Nephron (organoid): Measurements from ENCODE around the gene FCAMR.

Experiments
- H3K27ac Mint-ChIP-seq, 3 experiments: 2 replicates each; pipeline ENCODE4 v1.8.0; 2020; ENCODE audit warnings: mixed read lengths in 3 of 3, mild to moderate bottlenecking in 2 of 3, moderate library complexity in 1 of 3
- H3K27me3 Mint-ChIP-seq: 2 replicates; pipeline ENCODE4 v1.8.0; 2021; ENCODE audit warnings: low read depth, mild to moderate bottlenecking, moderate library complexity, mixed read lengths
- H3K36me3 Mint-ChIP-seq: 2 replicates; pipeline ENCODE4 v1.8.0; 2020; ENCODE audit warnings: low read depth, mixed read lengths
- H3K4me1 Mint-ChIP-seq: 2 replicates; pipeline ENCODE4 v1.8.0; 2020; ENCODE audit warnings: mixed read lengths
- H3K4me3 Mint-ChIP-seq, 3 experiments: 2 replicates each; pipeline ENCODE4 v1.8.0; 2020; ENCODE audit warnings: mild to moderate bottlenecking in 3 of 3, mixed read lengths in 3 of 3, moderate library complexity in 2 of 3
- H3K9me3 Mint-ChIP-seq: 2 replicates; pipeline ENCODE4 v1.8.0; 2020; ENCODE audit warnings: mixed read lengths
- CTCF ChIP-seq, 3 experiments: fragments of 200-600 bp; sonication (generic); IDR thresholded peaks; one replicate each; pipeline ENCODE4 v1.5.0; 2021; ENCODE audit warnings: antibody characterized with exemption in 3 of 3; ENCODE audit not compliant: unreplicated experiment in 3 of 3

FCAMR gene

DNA sequence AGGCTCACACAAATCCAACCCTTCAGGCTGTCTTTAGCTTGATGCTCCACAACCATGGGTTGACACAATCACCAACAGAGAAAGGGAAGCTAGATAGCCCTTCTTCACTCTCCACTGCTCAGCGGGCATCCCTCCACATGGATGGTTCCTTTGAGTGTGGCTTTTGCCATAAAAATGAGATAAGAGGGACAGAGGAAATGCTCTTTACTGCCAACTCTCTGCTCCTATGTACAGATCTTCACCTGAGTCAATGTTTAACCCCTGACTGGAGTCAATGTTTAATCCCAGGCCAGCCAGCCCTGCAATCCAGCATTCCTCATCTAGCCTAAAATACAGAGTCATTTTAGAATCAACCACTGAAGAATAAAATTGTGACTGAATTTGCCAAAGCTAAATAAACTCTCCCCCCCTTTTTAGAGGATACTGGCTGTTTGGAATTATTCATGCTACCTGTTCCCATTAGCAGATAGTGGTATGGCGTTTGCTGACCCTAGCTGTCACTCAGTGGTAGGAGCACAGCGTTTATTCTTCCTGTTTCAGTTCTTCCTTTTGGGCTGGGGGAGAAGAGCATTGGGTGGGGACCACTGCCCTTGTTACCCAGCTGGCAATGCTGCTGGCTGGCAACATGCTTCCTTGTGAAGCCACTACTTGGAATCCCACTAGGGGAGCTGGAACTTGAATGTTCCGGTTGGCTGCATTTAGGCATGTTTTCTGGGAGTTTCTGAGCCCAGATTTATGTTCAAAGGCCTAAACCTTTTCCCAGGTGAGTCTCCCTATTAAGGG, 18.8 kb downstream of the FCAMR start:
- no peak for TF ChIP-seq CTCF (IDR thresholded peaks at IDR 0.05; ENCODE audit: unreplicated experiment in 3 of 3)
- peaks cover 13% of the 10 kb centered on the region for H3K27me3 Mint-ChIP-seq
- H3K36me3 Mint-ChIP-seq = no peaks in the 10 kb centered on the region
- no peak overlapping the region for H3K4me3 Mint-ChIP-seq
- peaks cover 3% of the 10 kb centered on the region for H3K9me3 Mint-ChIP-seq
- peaks cover 23% of the 10 kb centered on the region for H3K4me1 Mint-ChIP-seq
- H3K27ac Mint-ChIP-seq = peak overlapping the region; percentile 86 to 91 (median 90)

DNA sequence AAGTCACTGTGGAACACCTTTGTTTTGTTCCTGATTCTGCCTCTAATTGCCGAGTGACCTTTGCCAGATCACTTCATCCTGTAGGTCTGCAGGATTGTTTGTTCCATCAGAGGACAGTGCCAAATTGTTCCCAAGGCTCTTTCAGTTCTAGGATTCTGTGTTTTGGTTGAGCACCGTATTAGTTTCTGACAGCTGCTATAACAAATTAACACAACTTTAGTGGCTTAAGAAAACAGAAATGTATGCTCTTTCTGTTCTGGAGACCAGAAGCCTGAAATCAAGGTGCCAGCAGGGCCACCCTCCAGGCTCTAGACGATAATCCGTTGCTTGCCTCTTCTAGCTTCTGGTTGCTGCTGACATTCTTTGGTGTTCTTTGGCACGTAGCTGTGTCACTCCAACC, 20.6 kb downstream of the FCAMR start:
- Mint-ChIP-seq H3K27me3 (peaks cover 22% of the 10 kb centered on the region), H3K4me1 (peaks cover 13% of the 10 kb centered on the region), H3K36me3 (no peaks in the 10 kb centered on the region)

DNA sequence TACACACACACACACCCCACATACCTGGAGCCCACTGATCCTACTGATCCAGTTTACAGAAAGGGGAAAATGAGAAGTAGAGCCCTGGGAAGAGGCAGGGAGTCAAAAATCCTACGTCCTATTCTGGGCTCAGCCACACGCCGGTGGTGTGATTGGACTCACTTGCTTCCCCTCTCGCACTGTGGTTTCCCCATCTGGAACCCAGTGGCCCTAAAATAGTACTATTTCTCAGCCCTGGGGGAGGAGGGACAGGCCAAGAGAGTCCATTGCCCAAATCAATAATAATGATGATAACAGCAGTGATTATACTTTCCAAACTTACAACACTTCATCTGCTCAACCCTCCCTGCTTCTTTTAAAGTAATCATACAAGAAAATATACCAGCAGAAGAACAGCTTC, 21.1 kb downstream of the FCAMR start:
- no peaks in the 10 kb centered on the region for H3K36me3 Mint-ChIP-seq
- H3K4me1 Mint-ChIP-seq = peaks cover 11% of the 10 kb centered on the region
- no peak overlapping the region for H3K4me3 Mint-ChIP-seq
- H3K9me3 Mint-ChIP-seq = peaks cover 3% of the 10 kb centered on the region
- H3K27me3 Mint-ChIP-seq = peaks cover 24% of the 10 kb centered on the region
- H3K27ac Mint-ChIP-seq = peak overlapping the region in 1 of 3 experiments; percentile 14
- TF ChIP-seq CTCF (IDR thresholded peaks at IDR 0.05; ENCODE audit: unreplicated experiment in 3 of 3) = no peak

More for the DNA sequence above, 20.6 kb downstream of the FCAMR start:
- Mint-ChIP-seq H3K9me3 (peaks cover 3% of the 10 kb centered on the region), H3K4me3 (no peak overlapping the region), H3K27ac (peak overlapping the region in 1 of 3 experiments; percentile 84)
- no peak for TF ChIP-seq CTCF (IDR thresholded peaks at IDR 0.05; ENCODE audit: unreplicated experiment in 3 of 3)

DNA sequence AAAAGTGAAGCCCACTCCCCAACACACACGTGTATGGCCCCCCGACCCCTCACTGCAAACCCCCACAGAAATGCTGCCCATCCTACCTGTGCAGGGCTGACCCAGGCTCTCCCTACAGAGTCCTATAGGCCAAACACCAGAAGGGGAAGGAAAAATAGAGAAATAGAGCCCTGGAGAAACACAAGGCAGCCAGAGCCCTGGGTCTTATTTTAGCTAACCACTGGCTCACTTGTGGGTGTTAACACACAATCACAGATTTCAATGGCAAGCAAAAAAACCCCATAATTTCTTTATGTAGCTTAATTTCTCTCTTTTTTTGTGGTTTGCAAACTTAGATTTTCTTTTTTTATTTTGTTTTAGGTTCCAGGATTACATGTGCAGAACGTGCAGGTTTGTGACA, 23.0 kb downstream of the FCAMR start:
- TF ChIP-seq CTCF (IDR thresholded peaks at IDR 0.05; ENCODE audit: unreplicated experiment in 3 of 3) = no peak
- Mint-ChIP-seq H3K27me3 (peaks cover 34% of the 10 kb centered on the region), H3K4me1 (peaks cover 5% of the 10 kb centered on the region), H3K27ac (no peak overlapping the region), H3K4me3 (no peak overlapping the region), H3K9me3 (peaks cover 3% of the 10 kb centered on the region), H3K36me3 (no peaks in the 10 kb centered on the region)

- no peaks in the 10 kb centered on the region for H3K36me3 Mint-ChIP-seq
- no peak for TF ChIP-seq CTCF (IDR thresholded peaks at IDR 0.05; ENCODE audit: unreplicated experiment in 3 of 3)
Measured at GRCh38 chr1:206946261-206946660, 24.0 kb downstream of the FCAMR start, which contains the start of gene PIGR. Gene PIGR (minus strand): TSS chr1:206946466. CDS start chr1:206940531, 5,935 bp downstream.

GRCh38 chr1:206945779-206946178, 24.5 kb downstream of the FCAMR start:
- Mint-ChIP-seq H3K36me3 (no peaks in the 10 kb centered on the region), H3K27ac (no peak overlapping the region), H3K4me1 (no peaks in the 10 kb centered on the region), H3K9me3 (peaks cover 3% of the 10 kb centered on the region), H3K27me3 (peaks cover 46% of the 10 kb centered on the region), H3K4me3 (no peak overlapping the region)
- TF ChIP-seq CTCF (IDR thresholded peaks at IDR 0.05; ENCODE audit: unreplicated experiment in 3 of 3) = no peak

More at GRCh38 chr1:206946261-206946660, 24.0 kb downstream of the FCAMR start, which contains the start of gene PIGR:
- no peak within 1 kb of the TSS for H3K4me3 Mint-ChIP-seq
- H3K27ac Mint-ChIP-seq = no peak within 1 kb of the TSS
- peaks cover 43% of the 10 kb centered on the region for H3K27me3 Mint-ChIP-seq
- H3K9me3 Mint-ChIP-seq = peaks cover 3% of the 10 kb centered on the region
- H3K4me1 Mint-ChIP-seq = no peaks in the 10 kb centered on the region
